PC-3 (cell line): ENCODE data around the gene BCAS3. TPM values are rescaled to one million over a fixed set of nuclear protein-coding genes. Genes with fewer than 3 reads are reported as not detected.

Source experiments
- ATAC-seq: fragments of 200-7000 bp; cut with Tn5 transposase; 2 replicates; pipeline ENCODE4 v1.9.1; 2020; ENCODE audit warnings: mild to moderate bottlenecking, moderate library complexity
- BruUV-seq: library from RNA; stranded (reverse); fragments of 400-500 nt; replicated peaks from 2 replicates; lab custom pipeline; 2021; lab: Mats Ljungman, UMichigan
- CTCF ChIA-PET: fragments of 300-600 bp; sonication (Branson Sonifier 250); formaldehyde crosslinking; loops from one replicate; lab custom pipeline; 2022; ENCODE audit warnings: antibody characterized with exemption; lab: Charles Lee
- POLR2A ChIA-PET: fragments of 300-600 bp; sonication (Branson Sonifier 250); formaldehyde crosslinking; loops from one replicate; lab custom pipeline; 2022; ENCODE audit warnings: antibody characterized with exemption; ENCODE audit not compliant: unreplicated experiment; lab: Charles Lee
- DNase-seq: peaks from one replicate; pipeline ENCODE4 v3.0.0-alpha.2; 2015
- H2AFZ ChIP-seq: fragments of 300-600 bp; sonication (generic); 2 replicates; pipeline ENCODE4 v1.6.0; 2016; ENCODE audit warnings: antibody characterized with exemption, low read length
- H3F3A ChIP-seq: fragments of 300-600 bp; sonication (generic); one replicate; pipeline ENCODE4 v1.6.0; 2017; ENCODE audit warnings: antibody characterized with exemption, low read length, control low read depth, mild to moderate bottlenecking; ENCODE audit not compliant: unreplicated experiment
- H3K27ac ChIP-seq: fragments of 300-600 bp; sonication (generic); 2 replicates; pipeline ENCODE4 v1.5.1; 2016; ENCODE audit warnings: mild to moderate bottlenecking, low read length
- H3K27me3 ChIP-seq: fragments of 300-600 bp; sonication (generic); 2 replicates; pipeline ENCODE4 v1.6.1; 2016; ENCODE audit warnings: low read length, mixed read lengths
- H3K36me3 ChIP-seq: fragments of 300-600 bp; sonication (generic); 2 replicates; pipeline ENCODE4 v1.6.1; 2016; ENCODE audit warnings: low read depth, mixed run types, low read length, mixed read lengths
- H3K4me1 ChIP-seq: fragments of 300-600 bp; sonication (generic); 2 replicates; pipeline ENCODE4 v1.5.1; 2016; ENCODE audit warnings: low read length; ENCODE audit not compliant: insufficient read depth
- H3K4me2 ChIP-seq: fragments of 300-600 bp; sonication (generic); 2 replicates; pipeline ENCODE4 v1.6.0; 2016; ENCODE audit warnings: low read length
- H3K4me3 ChIP-seq: fragments of 300-600 bp; sonication (generic); 2 replicates; pipeline ENCODE4 v1.5.1; 2016; ENCODE audit warnings: mild to moderate bottlenecking, low read length, mixed read lengths
- H3K79me2 ChIP-seq: fragments of 300-600 bp; sonication (generic); 2 replicates; pipeline ENCODE4 v1.6.1; 2017; ENCODE audit warnings: low read length, mixed read lengths
- H3K9ac ChIP-seq: fragments of 300-600 bp; sonication (generic); 2 replicates; pipeline ENCODE4 v1.6.0; 2016; ENCODE audit warnings: mild to moderate bottlenecking, low read length
- H3K9me2 ChIP-seq: fragments of 300-600 bp; sonication (generic); replicated peaks from 2 replicates; pipeline ENCODE4 v1.6.1; 2016; ENCODE audit warnings: mixed run types, low read length, mixed read lengths
- H3K9me3 ChIP-seq: fragments of 300-600 bp; sonication (generic); 2 replicates; pipeline ENCODE4 v1.6.1; 2016; ENCODE audit warnings: low read length, mixed read lengths
- H4K20me1 ChIP-seq: fragments of 300-600 bp; sonication (generic); 2 replicates; pipeline ENCODE4 v1.6.1; 2016; ENCODE audit warnings: low read length, mixed read lengths
- CTCF ChIP-seq: fragments of 300-600 bp; sonication (generic); conservative IDR thresholded peaks from 2 replicates; pipeline ENCODE4 v1.5.1; 2017; ENCODE audit warnings: antibody characterized with exemption, low read depth, mild to moderate bottlenecking, low read length
- EZH2 ChIP-seq: fragments of 300-600 bp; sonication (generic); IDR thresholded peaks from one replicate; pipeline ENCODE4 v1.6.1; 2017; ENCODE audit warnings: antibody characterized with exemption, mild to moderate bottlenecking, low read length; ENCODE audit not compliant: unreplicated experiment
- EZH2phosphoT487 ChIP-seq: fragments of 300-600 bp; sonication (generic); IDR thresholded peaks from 2 replicates; pipeline ENCODE4 v1.6.1; 2018; ENCODE audit warnings: mild to moderate bottlenecking, antibody characterized with exemption, low read length, borderline replicate concordance
- intact Hi-C: fragments of 100-400 bp; cut with micrococcal nuclease; formaldehyde crosslinking; loops from 2 replicates; pipeline ENCODE4 v1.9.0; 2023
- total RNA-seq: library from RNA; depleted of rRNA; stranded (reverse); fragments of >200 nt; gene quantifications from 2 replicates; pipeline ENCODE4 v1.2.3, GENCODE V29; 2014

Gene BCAS3
- total RNA-seq, 1 experiment from 2014 or later = 25.9 TPM

DNA sequence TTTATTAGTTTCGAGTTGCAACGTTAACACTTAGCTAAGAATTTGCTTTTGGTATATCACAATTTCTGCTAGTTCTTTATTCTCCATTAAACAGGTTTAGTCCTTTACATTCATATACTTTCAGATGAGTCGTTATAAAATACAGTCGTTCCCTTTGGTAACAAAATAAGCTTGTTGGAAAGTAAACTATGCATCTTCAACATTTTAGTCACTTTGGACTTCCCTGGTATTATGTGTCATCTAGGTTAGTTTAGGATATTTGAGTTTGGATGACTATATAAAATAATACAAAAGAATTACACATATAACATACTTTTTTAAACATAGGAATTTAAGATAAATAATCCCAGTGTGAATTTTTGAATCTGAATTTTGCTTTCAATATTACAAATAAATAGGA, 351.5 kb downstream of the BCAS3 start:
- BruUV-seq = no TSS peak
- no peaks in the 10 kb centered on the region for H3K36me3 ChIP-seq
- ATAC-seq = no peak
- peak; percentile 32 for DNase-seq
- H3K79me2 ChIP-seq = no peaks in the 10 kb centered on the region
- H3K4me2 ChIP-seq = no peak overlapping the region
- POLR2A ChIA-PET = no interaction called here
- H3K4me3 ChIP-seq = no peak overlapping the region
- no peaks in the 10 kb centered on the region for H3K27me3 ChIP-seq
- no peaks in the 10 kb centered on the region for H3K4me1 ChIP-seq
- no peak overlapping the region for H3K27ac ChIP-seq
- no peak overlapping the region for H3K9ac ChIP-seq
- TF ChIP-seq EZH2phosphoT487 = no peak
- no peak for TF ChIP-seq CTCF
- no peak for TF ChIP-seq EZH2
- no peaks in the 10 kb centered on the region for H4K20me1 ChIP-seq
- H3K9me2 ChIP-seq = no peaks in the 10 kb centered on the region
- intact Hi-C loops = no loop called here
- no peak overlapping the region for H2AFZ ChIP-seq
- H3K9me3 ChIP-seq = no peaks in the 10 kb centered on the region
- CTCF ChIA-PET = interaction anchor here (0.6 kb wide), 1 partner anchor 94 kb away, joined by 4 read pairs; no protein-coding TSS in a partner anchor
- H3F3A ChIP-seq = no peaks in the 10 kb centered on the region

GRCh38 chr17:61040666-61041065, 363.0 kb downstream of the BCAS3 start:
- H3K79me2 ChIP-seq = no peaks in the 10 kb centered on the region

More at GRCh38 chr17:61040666-61041065, 363.0 kb downstream of the BCAS3 start:
- ATAC-seq (no peak), DNase-seq (no peak)
- no TSS peak for BruUV-seq
- H3K27ac ChIP-seq = no peak overlapping the region
- intact Hi-C loops = no loop called here
- no peaks in the 10 kb centered on the region for H3K9me2 ChIP-seq
- ChIA-PET CTCF (no interaction called here), POLR2A (no interaction called here)
- H3K36me3 ChIP-seq = no peaks in the 10 kb centered on the region; the same call in 1 of the 2 replicates
- no peaks in the 10 kb centered on the region for H3K27me3 ChIP-seq
- H3K4me3 ChIP-seq = no peak overlapping the region
- no peaks in the 10 kb centered on the region for H4K20me1 ChIP-seq
- H3K4me2 ChIP-seq = no peak overlapping the region
- H2AFZ ChIP-seq = no peak overlapping the region
- H3F3A ChIP-seq = no peaks in the 10 kb centered on the region
- H3K9ac ChIP-seq = no peak overlapping the region
- TF ChIP-seq CTCF = no peak
- TF ChIP-seq EZH2phosphoT487 = no peak
- no peak for TF ChIP-seq EZH2
- H3K4me1 ChIP-seq = no peaks in the 10 kb centered on the region
- H3K9me3 ChIP-seq = no peaks in the 10 kb centered on the region
